ENCODE measurements around the gene SLC2A8.

SLC2A8 gene

DNA sequence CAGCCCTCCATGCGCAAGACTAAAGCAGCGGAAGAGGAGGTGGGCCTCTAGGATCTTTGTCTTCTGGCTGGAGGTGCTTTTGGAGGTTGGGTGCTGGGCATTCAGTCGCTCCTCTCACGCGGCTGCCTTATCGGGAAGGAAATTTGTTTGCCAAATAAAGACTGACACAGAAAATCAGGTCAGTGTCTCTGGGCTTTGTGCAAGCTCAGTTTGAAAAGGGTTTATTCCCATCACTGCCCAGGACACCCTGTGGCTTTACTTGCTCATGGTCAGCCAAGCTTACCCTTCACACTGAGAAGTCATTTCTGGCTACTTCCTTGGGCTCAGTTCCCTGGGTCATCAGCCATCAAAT is 10.5 kb downstream of the SLC2A8 start:
- Histone ChIP-seq H3K4ac (ENCODE audit: low read depth in 1 of 2, low read length in 2 of 2) (no peak overlapping the region), H2BK120ac (ENCODE audit: low read depth, low read length) (no peak overlapping the region), H3K4me2 (ENCODE audit: low read length, poor library complexity, severe bottlenecking) (peak overlapping the region; percentile 9), H3K36me3 (ENCODE audit: control insufficient read depth in 1 of 2, insufficient read depth in 2 of 2, low read depth in 1 of 2, low read length in 2 of 2) (peaks cover 0 to 38% of the 10 kb centered on the region in 2 experiments), H4K91ac (ENCODE audit: low read length) (no peak overlapping the region), H2BK12ac (ENCODE audit: low read length in 2 of 2) (no peak overlapping the region), H3K27me3 (ENCODE audit: control insufficient read depth in 1 of 2, insufficient read depth in 1 of 2, low read length in 2 of 2) (peaks cover 0 to 77% of the 10 kb centered on the region in 2 experiments), H3K9ac (ENCODE audit: low read length) (no peak overlapping the region), H3K14ac (ENCODE audit: low read length in 2 of 2) (no peak overlapping the region), H3K4me3 (ENCODE audit: insufficient read depth in 1 of 2, low read depth in 1 of 2, low read length in 2 of 2) (no peak overlapping the region), H2AFZ (ENCODE audit: low read depth, low read length) (no peak overlapping the region), H2AK5ac (ENCODE audit: low read length, severe bottlenecking) (no peak overlapping the region), H3K23ac (ENCODE audit: low read length in 2 of 2) (no peak overlapping the region), H3K27ac (ENCODE audit: low read length, poor library complexity, severe bottlenecking) (no peak overlapping the region), H3K79me1 (replicated peaks; ENCODE audit: low read length, poor library complexity, severe bottlenecking) (peaks cover 1% of the 10 kb centered on the region), H3K4me1 (ENCODE audit: control insufficient read depth, insufficient read depth, low read depth, low read length) (peaks cover 11% of the 10 kb centered on the region), H4K8ac (ENCODE audit: low read length) (no peak overlapping the region), H2BK5ac (ENCODE audit: low read depth, low read length, poor library complexity, severe bottlenecking) (no peak overlapping the region), H3K9me3 (ENCODE audit: control insufficient read depth, low read length) (no peaks in the 10 kb centered on the region), H2BK15ac (ENCODE audit: low read depth, poor library complexity, severe bottlenecking) (no peak overlapping the region), H3K18ac (ENCODE audit: low read depth in 1 of 2, low read length in 2 of 2) (no peak overlapping the region)
- DNase-seq, result no peak
- WGBS, result 95% methylated on average over 6 of the region's 6 CpGs

DNA sequence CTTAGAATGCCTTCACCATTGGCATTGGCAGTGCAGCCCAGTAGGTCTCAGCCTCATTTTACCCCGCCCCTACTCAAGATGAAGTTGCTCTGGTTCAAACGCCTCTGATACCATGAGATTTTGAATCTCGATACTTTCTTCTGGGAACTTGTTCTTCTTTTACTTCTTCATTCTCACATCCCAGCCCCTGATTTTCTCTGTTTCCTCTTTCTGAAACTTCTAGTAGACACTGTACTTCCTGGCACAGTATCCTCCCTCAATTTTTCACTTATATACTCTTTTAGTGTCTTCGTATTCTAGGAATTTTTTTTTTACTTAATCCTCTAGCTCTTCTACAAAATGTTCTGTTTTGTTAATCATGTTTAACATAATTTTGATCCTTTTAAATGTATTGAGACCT is 14.2 kb downstream of the SLC2A8 start:
- H3K9me3 ChIP-seq (ENCODE audit: control insufficient read depth, low read length), result no peaks in the 10 kb centered on the region
- no peak overlapping the region for H2BK5ac ChIP-seq (ENCODE audit: low read depth, low read length, poor library complexity, severe bottlenecking)
- DNase-seq, result no peak
- WGBS, result 93% methylated on average over 3 of the region's 4 CpGs
- no peaks in the 10 kb centered on the region for H3K79me1 ChIP-seq (replicated peaks; ENCODE audit: low read length, poor library complexity, severe bottlenecking)
- H2AK5ac ChIP-seq (ENCODE audit: low read length, severe bottlenecking), result no peak overlapping the region
- no peak overlapping the region for H3K18ac ChIP-seq (ENCODE audit: low read depth in 1 of 2, low read length in 2 of 2)
- no peak overlapping the region for H2BK120ac ChIP-seq (ENCODE audit: low read depth, low read length)
- no peak overlapping the region for H3K4me3 ChIP-seq (ENCODE audit: insufficient read depth in 1 of 2, low read depth in 1 of 2, low read length in 2 of 2)
- H4K91ac ChIP-seq (ENCODE audit: low read length), result no peak overlapping the region
- no peak overlapping the region for H3K4me2 ChIP-seq (ENCODE audit: low read length, poor library complexity, severe bottlenecking)
- no peak overlapping the region for H3K9ac ChIP-seq (ENCODE audit: low read length)
- H3K36me3 ChIP-seq (ENCODE audit: control insufficient read depth in 1 of 2, insufficient read depth in 2 of 2, low read depth in 1 of 2, low read length in 2 of 2), result peaks cover 0 to 7% of the 10 kb centered on the region in 2 experiments
- no peak overlapping the region for H3K14ac ChIP-seq (ENCODE audit: low read length in 2 of 2)
- H3K27ac ChIP-seq (ENCODE audit: low read length, poor library complexity, severe bottlenecking), result no peak overlapping the region
- H4K8ac ChIP-seq (ENCODE audit: low read length), result no peak overlapping the region
- H3K23ac ChIP-seq (ENCODE audit: low read length in 2 of 2), result no peak overlapping the region
- peaks cover 11% of the 10 kb centered on the region for H3K4me1 ChIP-seq (ENCODE audit: control insufficient read depth, insufficient read depth, low read depth, low read length)
- H3K27me3 ChIP-seq (ENCODE audit: control insufficient read depth in 1 of 2, insufficient read depth in 1 of 2, low read length in 2 of 2), result peaks cover 0 to 68% of the 10 kb centered on the region in 2 experiments
- no peak overlapping the region for H2AFZ ChIP-seq (ENCODE audit: low read depth, low read length)
- H3K4ac ChIP-seq (ENCODE audit: low read depth in 1 of 2, low read length in 2 of 2), result no peak overlapping the region
- H2BK12ac ChIP-seq (ENCODE audit: low read length in 2 of 2), result no peak overlapping the region
- H2BK15ac ChIP-seq (ENCODE audit: low read depth, poor library complexity, severe bottlenecking), result no peak overlapping the region

DNA sequence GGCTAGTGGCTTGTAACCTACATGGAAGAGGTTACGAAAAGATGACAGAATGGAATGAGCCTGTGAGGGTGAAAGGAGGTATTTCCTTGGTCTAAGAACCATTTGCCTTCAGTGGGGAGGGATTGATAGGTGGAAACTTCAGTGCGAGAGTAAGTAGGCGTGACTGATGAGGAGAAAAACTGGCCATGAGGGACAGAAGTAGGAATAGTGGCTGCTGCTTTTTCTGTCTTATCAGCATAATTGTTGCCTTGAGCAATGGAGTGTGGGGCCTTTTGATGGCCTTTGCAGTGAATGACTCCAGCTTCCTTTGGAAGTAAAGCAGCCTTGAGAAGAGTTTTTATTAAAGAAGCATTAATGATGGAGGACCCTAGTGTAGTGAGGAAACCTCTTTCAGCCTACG is 18.2 kb downstream of the SLC2A8 start:
- Histone ChIP-seq H3K9me3 (ENCODE audit: control insufficient read depth, low read length) (no peaks in the 10 kb centered on the region), H3K4ac (ENCODE audit: low read depth in 1 of 2, low read length in 2 of 2) (no peak overlapping the region), H3K27me3 (ENCODE audit: control insufficient read depth in 1 of 2, insufficient read depth in 1 of 2, low read length in 2 of 2) (peaks cover 0 to 67% of the 10 kb centered on the region in 2 experiments), H4K8ac (ENCODE audit: low read length) (no peak overlapping the region), H2BK120ac (ENCODE audit: low read depth, low read length) (no peak overlapping the region), H3K27ac (ENCODE audit: low read length, poor library complexity, severe bottlenecking) (no peak overlapping the region), H3K23ac (ENCODE audit: low read length in 2 of 2) (no peak overlapping the region), H2AK5ac (ENCODE audit: low read length, severe bottlenecking) (no peak overlapping the region), H3K9ac (ENCODE audit: low read length) (no peak overlapping the region), H3K18ac (ENCODE audit: low read depth in 1 of 2, low read length in 2 of 2) (no peak overlapping the region), H2BK12ac (ENCODE audit: low read length in 2 of 2) (no peak overlapping the region), H3K79me1 (replicated peaks; ENCODE audit: low read length, poor library complexity, severe bottlenecking) (no peaks in the 10 kb centered on the region), H3K4me1 (ENCODE audit: control insufficient read depth, insufficient read depth, low read depth, low read length) (no peaks in the 10 kb centered on the region), H2BK15ac (ENCODE audit: low read depth, poor library complexity, severe bottlenecking) (no peak overlapping the region), H3K14ac (ENCODE audit: low read length in 2 of 2) (no peak overlapping the region), H3K36me3 (ENCODE audit: control insufficient read depth in 1 of 2, insufficient read depth in 2 of 2, low read depth in 1 of 2, low read length in 2 of 2) (peaks cover 0 to 4% of the 10 kb centered on the region in 2 experiments), H2BK5ac (ENCODE audit: low read depth, low read length, poor library complexity, severe bottlenecking) (no peak overlapping the region), H3K4me3 (ENCODE audit: insufficient read depth in 1 of 2, low read depth in 1 of 2, low read length in 2 of 2) (no peak overlapping the region), H3K4me2 (ENCODE audit: low read length, poor library complexity, severe bottlenecking) (no peak overlapping the region), H2AFZ (ENCODE audit: low read depth, low read length) (no peak overlapping the region), H4K91ac (ENCODE audit: low read length) (no peak overlapping the region)
- 84% methylated on average over 3 of the region's 4 CpGs for WGBS
- DNase-seq, result no peak

DNA sequence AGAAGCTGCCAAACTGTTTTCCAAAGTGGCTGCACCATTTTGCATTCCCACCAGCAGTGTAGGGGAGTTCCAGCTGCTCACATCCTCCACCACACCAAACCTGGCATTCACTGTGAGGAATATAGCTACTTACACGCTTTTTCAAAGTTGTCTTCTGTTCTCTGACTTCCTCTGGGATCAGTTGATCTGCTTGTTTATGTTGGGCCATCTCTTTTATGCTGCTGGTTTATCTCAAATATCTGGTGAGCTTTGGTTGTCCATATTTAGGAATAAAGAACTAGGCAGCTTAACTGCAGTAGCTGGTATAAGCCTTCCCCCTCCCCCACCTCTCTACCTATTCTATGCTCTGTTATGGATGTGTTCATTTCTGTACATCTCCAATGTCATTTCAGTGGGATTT is 18.7 kb downstream of the SLC2A8 start:
- no peak overlapping the region for H3K4ac ChIP-seq (ENCODE audit: low read depth in 1 of 2, low read length in 2 of 2)
- DNase-seq, result no peak
- H2BK120ac ChIP-seq (ENCODE audit: low read depth, low read length), result no peak overlapping the region
- H3K9me3 ChIP-seq (ENCODE audit: control insufficient read depth, low read length), result no peaks in the 10 kb centered on the region
- peaks cover 0 to 64% of the 10 kb centered on the region in 2 experiments for H3K27me3 ChIP-seq (ENCODE audit: control insufficient read depth in 1 of 2, insufficient read depth in 1 of 2, low read length in 2 of 2)
- H3K23ac ChIP-seq (ENCODE audit: low read length in 2 of 2), result no peak overlapping the region
- H4K91ac ChIP-seq (ENCODE audit: low read length), result no peak overlapping the region
- peaks cover 0 to 4% of the 10 kb centered on the region in 2 experiments for H3K36me3 ChIP-seq (ENCODE audit: control insufficient read depth in 1 of 2, insufficient read depth in 2 of 2, low read depth in 1 of 2, low read length in 2 of 2)
- no peaks in the 10 kb centered on the region for H3K79me1 ChIP-seq (replicated peaks; ENCODE audit: low read length, poor library complexity, severe bottlenecking)
- no peak overlapping the region for H3K18ac ChIP-seq (ENCODE audit: low read depth in 1 of 2, low read length in 2 of 2)
- no peak overlapping the region for H3K4me2 ChIP-seq (ENCODE audit: low read length, poor library complexity, severe bottlenecking)
- WGBS, result no CpG with 5 or more reads among the region's 1 CpG
- no peak overlapping the region for H2BK5ac ChIP-seq (ENCODE audit: low read depth, low read length, poor library complexity, severe bottlenecking)
- H2BK15ac ChIP-seq (ENCODE audit: low read depth, poor library complexity, severe bottlenecking), result no peak overlapping the region
- H3K4me3 ChIP-seq (ENCODE audit: insufficient read depth in 1 of 2, low read depth in 1 of 2, low read length in 2 of 2), result no peak overlapping the region
- no peak overlapping the region for H2BK12ac ChIP-seq (ENCODE audit: low read length in 2 of 2)
- no peak overlapping the region for H4K8ac ChIP-seq (ENCODE audit: low read length)
- no peak overlapping the region for H3K9ac ChIP-seq (ENCODE audit: low read length)
- H2AK5ac ChIP-seq (ENCODE audit: low read length, severe bottlenecking), result no peak overlapping the region
- H3K14ac ChIP-seq (ENCODE audit: low read length in 2 of 2), result no peak overlapping the region
- H3K27ac ChIP-seq (ENCODE audit: low read length, poor library complexity, severe bottlenecking), result no peak overlapping the region
- H3K4me1 ChIP-seq (ENCODE audit: control insufficient read depth, insufficient read depth, low read depth, low read length), result no peaks in the 10 kb centered on the region
- no peak overlapping the region for H2AFZ ChIP-seq (ENCODE audit: low read depth, low read length)

All from mesenchymal stem cell (in vitro differentiated cells and primary cell).